HG03439 (cell line): ENCODE measurements around the gene NCOA3.
A peak's percentile ranks its signal among the peaks of the same experiment; 100 is the strongest.
"Not testable (repeated sequence)": the region's sequence is repeated elsewhere in the genome, so short reads cannot be mapped to it uniquely, and the experiment has no call there.

ENCODE experiments used
- ATAC-seq: cut with Tn5 transposase; IDR thresholded peaks from one replicate; pipeline ENCODE4 v1.9.1; 2021; ENCODE audit warnings: mild to moderate bottlenecking, moderate library complexity; ENCODE audit not compliant: unreplicated experiment

The NCOA3 gene

GRCh38 chr20:47501482-47502270 is at the start of gene NCOA3:
Gene NCOA3 (plus strand): TSS chr20:47501887. CDS start chr20:47622248, 120,361 bp downstream.
- peak; percentile 68 for ATAC-seq

GRCh38 chr20:47452736-47453161 is 48.9 kb upstream of the NCOA3 start:
- ATAC-seq = no peak

GRCh38 chr20:47453167-47453782 is 48.4 kb upstream of the NCOA3 start:
- peak; percentile 70 for ATAC-seq

GRCh38 chr20:47454298-47455132 is 47.2 kb upstream of the NCOA3 start:
- no peak for ATAC-seq

GRCh38 chr20:47455133-47456040 is 46.3 kb upstream of the NCOA3 start:
- no peak for ATAC-seq

- ATAC-seq = no peak
Observed at GRCh38 chr20:47456041-47456537, 45.6 kb upstream of the NCOA3 start.

GRCh38 chr20:47456952-47457724 is 44.5 kb upstream of the NCOA3 start:
- ATAC-seq = no peak

- ATAC-seq = not testable (repeated sequence)
Observed at GRCh38 chr20:47458280-47459050, 43.2 kb upstream of the NCOA3 start.

GRCh38 chr20:47459344-47460073 is 42.2 kb upstream of the NCOA3 start:
- no peak for ATAC-seq

GRCh38 chr20:47460761-47461112 is 41.0 kb upstream of the NCOA3 start:
- not testable (repeated sequence) for ATAC-seq

GRCh38 chr20:47461120-47461685 is 40.5 kb upstream of the NCOA3 start:
- no peak for ATAC-seq

- ATAC-seq = not testable (repeated sequence)
Observed at GRCh38 chr20:47461906-47462305, 39.8 kb upstream of the NCOA3 start.

GRCh38 chr20:47464380-47465101 is 37.1 kb upstream of the NCOA3 start:
- no peak for ATAC-seq

GRCh38 chr20:47465335-47466090 is 36.2 kb upstream of the NCOA3 start:
- no peak for ATAC-seq

GRCh38 chr20:47466213-47466612 is 35.5 kb upstream of the NCOA3 start:
- no peak for ATAC-seq

GRCh38 chr20:47466704-47467459 is 34.8 kb upstream of the NCOA3 start:
- ATAC-seq = no peak
